T1000 (cell line): ENCODE data around the gene HBG2.
"Not testable (repeated sequence)": the region's sequence is repeated elsewhere in the genome, so short reads cannot be mapped to it uniquely, and the experiment has no call there.

Experiments
- DNase-seq: peaks from one replicate; lab custom pipeline; 2025; ENCODE audit warnings: mixed read lengths; lab: John Stamatoyannopoulos, UW

The HBG2 gene

DNA sequence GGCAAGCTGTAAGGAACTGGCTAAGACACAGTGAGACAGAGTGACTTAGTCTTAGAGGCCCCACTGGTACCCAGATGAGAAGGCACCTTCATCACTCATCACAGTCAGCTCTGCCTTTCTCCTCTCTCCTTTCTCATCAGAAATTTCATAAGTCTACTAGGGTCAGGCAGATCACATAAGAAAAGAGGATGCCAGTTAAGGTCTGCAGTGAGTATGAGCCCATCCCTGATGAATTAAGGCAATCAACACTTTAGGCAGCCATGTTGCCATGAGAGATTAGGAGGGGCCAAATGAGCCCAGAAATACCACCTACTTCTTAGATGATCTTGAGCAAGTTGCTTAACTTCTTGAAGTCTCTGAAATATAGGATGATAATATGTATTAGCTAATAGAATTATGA lies 27.0 kb upstream of the HBG2 start:
- DNase-seq: no peak

DNA sequence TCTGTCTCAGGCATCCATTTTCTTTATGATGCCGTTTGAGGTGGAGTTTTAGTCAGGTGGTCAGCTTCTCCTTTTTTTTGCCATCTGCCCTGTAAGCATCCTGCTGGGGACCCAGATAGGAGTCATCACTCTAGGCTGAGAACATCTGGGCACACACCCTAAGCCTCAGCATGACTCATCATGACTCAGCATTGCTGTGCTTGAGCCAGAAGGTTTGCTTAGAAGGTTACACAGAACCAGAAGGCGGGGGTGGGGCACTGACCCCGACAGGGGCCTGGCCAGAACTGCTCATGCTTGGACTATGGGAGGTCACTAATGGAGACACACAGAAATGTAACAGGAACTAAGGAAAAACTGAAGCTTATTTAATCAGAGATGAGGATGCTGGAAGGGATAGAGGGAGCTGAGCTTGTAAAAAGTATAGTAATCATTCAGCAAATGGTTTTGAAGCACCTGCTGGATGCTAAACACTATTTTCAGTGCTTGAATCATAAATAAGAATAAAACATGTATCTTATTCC lies 26.1 kb upstream of the HBG2 start:
- DNase-seq: peak; percentile 71

DNA sequence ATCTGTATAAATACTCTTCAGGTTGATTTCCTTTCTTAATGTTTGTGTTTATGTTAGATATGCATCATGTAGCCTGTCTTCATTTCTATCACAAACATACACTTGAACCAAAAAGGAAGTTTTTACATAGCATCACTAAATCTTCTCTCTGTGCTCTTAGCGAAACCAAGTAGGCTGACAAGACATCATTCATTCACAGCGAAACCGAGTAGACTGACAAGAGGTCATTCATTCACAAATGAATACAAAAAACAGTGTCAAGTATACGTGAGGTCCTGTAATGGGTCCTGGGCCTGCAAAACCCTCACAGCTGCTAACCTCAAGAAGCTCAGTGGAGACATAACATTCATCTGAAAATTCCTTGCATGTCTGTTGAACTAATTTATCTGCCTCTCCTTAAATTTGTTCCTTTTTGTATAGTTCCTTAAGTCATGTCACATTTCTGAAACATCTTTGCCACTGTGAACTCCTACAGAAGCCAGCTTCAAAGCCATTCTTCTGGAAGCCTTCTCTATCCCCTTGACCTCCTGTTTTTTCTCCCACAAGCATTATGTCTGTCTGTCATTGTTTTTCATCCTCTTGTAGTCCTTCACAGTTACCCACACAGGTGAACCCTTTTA lies 25.0 kb upstream of the HBG2 start:
- no peak for DNase-seq

DNA sequence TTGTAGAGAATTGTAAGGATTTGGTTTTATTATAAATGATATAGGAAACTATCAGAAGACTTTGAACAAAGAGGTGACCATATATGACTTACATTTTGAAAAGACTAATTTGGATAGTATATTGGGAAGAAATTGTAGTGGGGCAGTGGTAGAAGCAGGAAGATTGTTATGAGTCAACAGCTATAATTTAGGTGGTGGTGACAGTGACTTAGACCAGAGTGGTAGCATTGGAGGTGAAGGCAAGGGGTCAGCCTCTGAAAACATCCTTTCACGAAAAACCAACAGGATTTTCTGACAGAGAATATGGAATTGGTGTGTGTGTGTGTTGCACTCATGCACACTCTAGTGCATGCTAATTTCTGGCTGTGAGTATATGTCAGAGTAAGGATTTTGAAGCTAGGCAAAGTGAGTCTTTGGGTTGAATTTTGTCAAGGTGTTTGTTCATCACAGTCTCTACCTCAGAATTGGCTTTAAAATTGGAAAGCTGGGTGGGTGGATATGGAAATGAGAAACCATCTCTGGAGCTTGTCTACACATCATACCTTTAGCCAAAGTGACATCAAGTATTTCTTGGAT lies 23.3 kb upstream of the HBG2 start:
- no peak for DNase-seq

DNA sequence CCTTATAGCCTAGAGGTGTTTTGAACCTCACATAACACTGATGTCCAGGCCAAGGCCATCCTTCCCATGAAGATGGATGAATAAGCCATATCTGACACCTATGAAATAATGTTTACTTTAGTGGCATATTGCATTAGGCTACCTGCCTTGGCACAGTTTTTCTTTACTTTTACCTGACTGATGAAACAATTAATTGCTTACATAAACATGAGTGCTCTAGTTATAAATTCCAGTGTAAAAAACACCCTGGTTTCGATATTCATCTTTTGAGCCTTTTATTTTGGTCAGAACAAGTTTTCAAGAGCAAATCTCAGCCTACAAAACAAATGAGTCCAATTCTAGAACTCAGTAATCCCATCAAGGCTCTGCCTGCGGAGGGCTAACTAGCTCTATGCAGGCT lies 22.1 kb upstream of the HBG2 start:
- DNase-seq: no peak

DNA sequence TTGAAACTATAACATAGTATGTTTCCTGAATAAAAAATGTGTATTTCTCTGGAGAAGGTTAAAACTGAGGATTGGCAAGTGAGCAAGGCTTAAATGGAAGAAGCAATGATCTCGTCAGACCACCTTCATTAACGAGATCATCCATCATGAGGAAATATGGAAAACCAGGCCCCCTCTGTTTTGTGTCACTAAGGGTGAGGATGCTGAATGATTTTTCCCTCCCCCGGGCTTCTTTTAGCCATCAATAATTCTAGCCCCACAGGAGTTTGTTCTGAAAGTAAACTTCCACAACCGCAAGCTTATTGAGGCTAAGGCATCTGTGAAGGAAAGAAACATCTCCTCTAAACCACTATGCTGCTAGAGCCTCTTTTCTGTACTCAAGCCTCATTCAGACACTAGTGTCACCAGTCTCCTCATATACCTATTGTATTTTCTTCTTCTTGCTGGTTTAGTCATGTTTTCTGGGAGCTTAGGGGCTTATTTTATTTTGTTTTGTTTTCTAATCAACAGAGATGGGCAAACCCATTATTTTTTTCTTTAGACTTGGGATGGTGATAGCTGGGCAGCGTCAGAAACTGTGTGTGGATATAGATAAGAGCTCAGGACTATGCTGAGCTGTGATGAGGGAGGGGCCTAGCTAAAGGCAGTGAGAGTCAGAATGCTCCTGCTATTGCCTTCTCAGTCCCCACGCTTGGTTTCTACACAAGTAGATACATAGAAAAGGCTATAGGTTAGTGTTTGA lies 21.0 kb upstream of the HBG2 start:
- DNase-seq: no peak

DNA sequence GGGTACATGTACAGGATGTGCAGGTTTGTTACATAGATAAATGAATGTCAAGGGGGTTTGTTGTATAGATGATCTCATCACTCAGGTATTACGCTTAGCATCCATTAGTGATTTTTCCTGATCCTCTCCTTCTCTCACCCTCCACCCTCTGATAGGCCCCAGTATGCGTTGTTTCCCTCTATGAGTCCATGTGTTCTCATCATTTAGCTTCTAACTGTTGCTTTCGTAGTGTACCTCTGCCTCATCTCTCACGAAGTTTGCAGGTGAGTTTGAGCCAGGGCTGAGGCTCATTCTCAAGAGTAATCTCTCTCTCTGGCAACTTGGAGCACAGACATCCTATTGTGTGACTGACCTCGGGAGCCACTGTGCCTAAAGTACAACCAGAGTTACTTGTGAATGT lies 19.8 kb upstream of the HBG2 start:
- no peak for DNase-seq

DNA sequence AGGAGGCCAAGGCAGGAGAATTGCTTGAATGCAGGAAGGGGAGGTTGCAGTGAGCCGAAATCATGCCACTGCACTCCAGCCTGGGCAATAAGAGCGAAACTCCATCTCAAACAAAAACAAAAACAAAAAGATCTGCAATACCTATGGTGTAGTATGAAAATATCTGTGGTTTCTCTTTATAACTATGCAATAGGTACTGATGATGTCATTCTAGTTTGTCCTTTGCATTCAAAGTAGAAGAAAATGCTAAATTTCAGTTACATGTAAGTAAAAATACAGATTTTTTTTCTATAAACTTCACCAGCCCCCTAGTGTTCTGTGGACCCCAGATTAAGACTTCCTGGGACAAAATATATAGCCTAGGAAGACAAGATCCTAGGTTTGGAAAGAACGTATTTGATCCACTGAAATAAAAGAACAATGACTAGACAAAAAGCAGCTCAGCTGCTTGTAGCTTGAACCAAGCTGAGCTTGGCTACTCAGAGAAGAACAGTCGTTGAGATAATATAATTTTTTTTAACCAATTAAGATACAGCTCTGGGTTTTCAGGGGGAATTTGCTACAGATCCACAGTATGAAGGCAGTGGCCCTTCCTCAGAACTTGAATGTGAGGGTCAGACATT lies 17.9 kb upstream of the HBG2 start:
- no peak for DNase-seq

DNA sequence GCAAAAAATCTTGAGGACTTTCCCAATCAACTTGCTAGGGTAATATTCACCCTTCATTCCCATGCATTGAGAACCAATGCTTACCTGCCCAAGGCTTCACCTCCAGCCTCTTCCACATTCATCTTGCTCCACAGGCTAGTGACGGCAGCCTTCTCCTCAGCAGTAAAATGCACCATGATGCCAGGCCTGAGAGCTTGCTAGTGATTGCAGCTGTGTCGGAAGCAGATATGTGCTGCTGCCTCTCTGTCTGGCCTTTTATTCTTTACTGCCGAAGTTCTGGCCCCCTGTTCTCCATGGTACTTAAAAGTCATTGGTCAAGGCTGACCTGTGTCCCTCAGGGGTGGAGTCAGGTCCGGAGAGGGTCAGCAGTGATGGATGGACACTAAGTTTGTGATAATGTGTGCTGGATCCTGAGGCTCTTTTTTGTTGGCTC lies 15.2 kb upstream of the HBG2 start, which contains the start of gene HBE1:
Gene HBE1, minus strand, starts transcription at position 231 of the 433 bp plus-strand sequence. Its CDS starts 55 bp downstream, at position 176.
- DNase-seq: no peak

DNA sequence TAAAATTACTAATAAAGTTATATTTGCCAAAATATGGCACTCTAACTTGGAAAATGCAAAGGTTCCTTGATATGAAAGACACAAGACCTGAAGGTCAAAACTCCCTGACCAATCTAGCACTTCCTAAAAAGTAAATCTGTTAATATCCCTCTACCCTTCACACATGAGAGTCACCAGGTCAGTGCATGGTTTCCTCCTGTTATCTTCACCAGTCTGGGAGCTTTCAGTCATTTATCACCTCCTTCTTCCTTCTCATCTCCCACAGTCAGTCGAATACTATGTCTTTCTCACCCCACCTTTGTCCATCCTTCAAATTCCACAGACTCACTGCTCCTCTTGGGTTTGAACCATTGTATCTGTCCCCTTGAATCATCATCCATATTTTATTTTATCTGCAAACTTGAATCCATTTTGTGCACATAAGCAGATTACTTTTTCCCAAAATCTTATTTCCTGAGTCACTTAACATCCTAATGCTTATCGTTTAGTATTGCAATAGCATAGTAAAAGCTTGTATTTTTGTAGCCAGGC lies 12.5 kb upstream of the HBG2 start:
- DNase-seq: no peak

DNA sequence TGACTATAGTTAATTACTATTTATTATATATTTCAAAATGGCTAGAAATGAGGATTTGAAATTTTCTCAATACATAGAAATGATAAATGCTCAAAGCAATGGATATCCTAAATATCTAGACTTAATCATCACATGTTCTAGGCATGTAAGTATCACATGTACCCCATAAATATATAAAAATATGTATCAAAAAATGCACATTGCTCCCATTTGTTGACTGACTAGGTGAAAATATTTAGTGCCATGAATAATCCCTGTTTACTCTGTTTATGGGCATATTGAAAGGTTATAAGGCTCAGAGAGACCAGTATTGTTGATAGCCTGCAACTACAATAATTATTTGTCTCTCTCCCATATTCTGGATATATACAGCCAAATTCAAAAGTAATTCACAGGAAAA lies 12.0 kb upstream of the HBG2 start:
- no peak for DNase-seq

DNA sequence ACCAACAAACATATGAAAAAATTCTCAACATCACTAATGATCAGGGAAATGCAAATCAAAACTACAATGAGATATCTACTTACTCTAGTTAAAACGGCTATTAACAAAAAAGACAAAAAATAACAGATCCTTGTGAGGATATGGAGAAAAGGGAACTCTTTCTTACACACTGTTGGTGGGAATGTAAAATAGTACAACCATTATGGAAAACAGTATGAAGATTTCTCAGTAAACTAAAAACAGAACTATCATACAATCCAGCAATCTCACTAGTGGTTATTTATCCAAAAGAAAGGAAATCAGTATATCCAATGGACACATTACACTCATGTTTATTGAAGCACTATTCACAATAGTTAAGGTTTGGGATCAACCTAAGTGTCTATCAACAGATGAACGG lies 11.3 kb upstream of the HBG2 start:
- no peak for DNase-seq

DNA sequence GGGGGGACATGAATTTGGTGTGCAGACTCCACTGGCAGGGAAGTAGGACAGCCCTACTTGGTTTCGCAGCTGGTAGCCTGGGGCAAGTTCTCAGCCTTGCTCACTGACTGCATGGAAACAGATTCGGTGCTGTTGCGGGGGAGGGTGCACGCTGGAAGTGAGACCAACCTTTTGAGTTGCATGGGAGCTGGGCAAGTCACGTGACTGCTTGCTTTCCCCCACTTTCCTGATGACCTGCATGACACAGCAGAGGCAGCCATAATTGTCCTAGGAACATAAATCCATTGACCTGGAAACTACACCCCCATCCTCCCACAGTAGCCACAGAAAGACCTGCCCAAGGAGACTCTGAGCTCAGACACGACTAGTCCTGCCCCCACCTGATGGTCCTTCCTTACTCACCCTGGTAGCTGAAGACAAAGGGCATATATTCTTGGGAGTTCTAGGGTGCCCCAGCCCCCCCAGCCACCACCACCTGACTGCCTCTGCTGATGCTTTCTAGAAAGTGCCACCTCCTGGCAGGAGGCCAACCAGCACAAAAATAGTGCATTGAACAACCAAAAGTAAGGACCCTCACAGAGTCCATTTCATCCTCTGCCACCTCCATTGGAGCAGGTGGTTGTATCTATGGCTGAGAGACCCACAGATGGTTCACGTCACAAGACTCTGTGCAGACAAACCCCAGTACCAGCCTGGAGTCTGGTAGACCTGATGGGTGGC lies 4.1 kb upstream of the HBG2 start:
- DNase-seq: no peak

DNA sequence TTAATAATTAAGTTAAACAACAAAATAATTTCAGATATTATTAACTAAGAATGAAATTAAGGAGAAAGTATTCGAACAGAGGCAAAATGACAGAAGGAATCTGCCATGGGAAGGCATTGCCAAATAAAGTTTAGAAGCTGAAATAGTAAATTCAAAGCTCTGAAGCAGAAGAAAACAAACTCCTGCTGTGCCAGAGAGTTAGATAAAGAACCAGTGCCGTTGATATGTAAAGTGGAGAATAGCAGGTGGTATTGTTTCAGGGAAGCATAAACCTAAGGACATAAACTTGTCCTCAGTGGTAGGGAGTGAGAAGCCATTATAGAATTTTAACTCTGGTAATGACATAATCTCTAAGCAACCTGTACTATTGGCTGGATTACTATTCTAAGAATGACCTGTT lies 2.7 kb upstream of the HBG2 start:
- DNase-seq: no peak

DNA sequence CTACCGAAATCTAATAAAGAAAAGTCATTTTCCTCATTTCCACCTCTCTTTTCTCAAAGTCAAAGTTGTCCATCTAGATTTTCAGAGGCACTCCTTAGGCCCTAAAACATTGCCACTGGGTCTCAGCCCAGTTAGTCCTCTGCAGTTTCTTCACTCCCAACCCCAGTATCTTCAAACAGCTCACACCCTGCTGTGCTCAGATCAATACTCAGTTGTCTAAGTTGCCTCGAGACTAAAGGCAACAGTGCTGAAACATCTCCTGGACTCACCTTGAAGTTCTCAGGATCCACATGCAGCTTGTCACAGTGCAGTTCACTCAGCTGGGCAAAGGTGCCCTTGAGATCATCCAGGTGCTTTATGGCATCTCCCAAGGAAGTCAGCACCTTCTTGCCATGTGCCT lies 558 bp downstream of the HBG2 start:
- not testable (repeated sequence) for DNase-seq

DNA sequence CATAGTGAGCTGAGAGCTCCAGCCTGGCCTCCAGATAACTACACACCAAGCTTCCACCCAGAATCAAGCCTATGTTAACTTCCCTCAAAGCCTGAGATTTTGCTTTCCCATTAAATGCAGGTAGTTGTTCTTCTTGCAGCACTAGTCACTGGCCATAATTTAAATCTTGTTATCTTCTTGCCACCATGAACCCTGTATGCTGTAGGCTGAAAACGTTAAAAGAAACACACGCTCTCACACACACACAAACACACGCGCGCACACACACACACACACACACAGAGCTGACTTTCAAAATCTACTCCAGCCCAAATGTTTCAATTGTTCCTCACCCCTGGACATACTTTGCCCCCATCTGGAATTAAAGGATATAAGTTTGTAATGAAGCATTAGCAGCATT lies 1.1 kb downstream of the HBG2 start:
- not testable (repeated sequence) for DNase-seq

DNA sequence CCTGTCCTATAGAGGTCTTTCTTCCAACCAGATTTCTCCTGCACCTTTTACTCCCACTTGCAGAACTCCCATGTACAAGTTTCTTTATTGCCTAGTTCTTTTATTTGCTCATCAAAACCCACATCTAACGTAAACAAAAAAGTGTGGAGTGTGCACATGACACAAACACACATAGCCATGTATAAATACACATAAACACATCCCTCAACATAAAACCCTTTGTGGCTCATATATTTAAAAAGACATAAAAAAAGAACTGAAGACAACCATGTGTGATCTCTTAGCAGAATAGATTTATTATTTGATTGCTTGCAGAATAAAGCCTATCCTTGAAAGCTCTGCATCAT lies 1.7 kb downstream of the HBG2 start:
- no peak for DNase-seq

DNA sequence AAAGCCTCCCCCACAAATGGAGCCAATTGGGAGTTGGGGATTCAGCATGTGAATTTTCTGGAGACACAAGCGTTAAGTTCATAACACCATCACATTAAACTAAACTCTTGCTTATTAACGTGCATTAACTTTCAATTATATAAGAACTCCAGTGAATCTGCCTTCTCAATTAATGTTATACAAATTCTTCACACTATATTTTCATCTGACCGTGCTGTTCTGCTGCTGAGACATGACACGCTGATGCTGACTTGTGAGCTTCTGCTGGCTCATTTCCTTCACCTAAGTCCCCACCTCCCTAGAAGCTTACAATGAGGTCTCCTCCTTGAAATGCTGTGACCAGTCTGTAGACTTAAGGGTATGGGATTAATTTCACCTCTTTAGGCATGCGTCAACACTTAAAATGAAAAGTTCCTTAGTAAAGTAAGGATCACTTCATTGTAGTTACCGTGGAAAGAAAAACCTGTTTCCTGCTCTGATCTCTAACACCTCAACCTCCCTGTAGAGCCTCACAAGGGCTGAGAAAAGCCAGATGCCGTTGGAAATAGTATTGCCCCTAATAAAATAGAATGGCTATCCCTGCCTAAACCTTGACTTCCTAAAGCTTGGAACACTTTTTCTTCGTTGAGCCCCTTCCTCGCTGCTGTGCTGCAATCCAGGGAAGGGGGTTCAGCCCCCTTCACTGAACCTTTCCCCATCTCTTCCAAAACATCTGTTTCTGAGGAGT lies 2.2 kb downstream of the HBG2 start:
- no peak for DNase-seq

DNA sequence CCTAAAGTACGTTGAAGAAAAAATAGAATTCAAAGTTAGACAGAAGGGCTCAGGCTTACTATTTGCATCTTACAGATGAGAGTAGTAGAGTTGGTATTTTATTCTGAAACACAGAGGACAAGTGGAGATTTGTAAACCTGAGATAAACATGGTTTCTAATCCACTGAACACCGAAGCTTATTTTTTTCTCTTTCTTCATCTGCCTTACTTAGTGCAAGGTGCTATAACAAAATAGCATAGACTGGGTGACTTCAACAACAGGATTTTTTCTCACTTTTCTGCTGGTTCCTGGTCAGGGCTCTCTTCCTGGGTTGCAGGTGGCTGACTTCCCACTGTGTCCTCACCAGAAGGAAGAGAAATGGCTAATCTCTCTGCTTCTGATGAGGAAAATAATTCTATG lies 2.8 kb downstream of the HBG2 start:
- DNase-seq: no peak

DNA sequence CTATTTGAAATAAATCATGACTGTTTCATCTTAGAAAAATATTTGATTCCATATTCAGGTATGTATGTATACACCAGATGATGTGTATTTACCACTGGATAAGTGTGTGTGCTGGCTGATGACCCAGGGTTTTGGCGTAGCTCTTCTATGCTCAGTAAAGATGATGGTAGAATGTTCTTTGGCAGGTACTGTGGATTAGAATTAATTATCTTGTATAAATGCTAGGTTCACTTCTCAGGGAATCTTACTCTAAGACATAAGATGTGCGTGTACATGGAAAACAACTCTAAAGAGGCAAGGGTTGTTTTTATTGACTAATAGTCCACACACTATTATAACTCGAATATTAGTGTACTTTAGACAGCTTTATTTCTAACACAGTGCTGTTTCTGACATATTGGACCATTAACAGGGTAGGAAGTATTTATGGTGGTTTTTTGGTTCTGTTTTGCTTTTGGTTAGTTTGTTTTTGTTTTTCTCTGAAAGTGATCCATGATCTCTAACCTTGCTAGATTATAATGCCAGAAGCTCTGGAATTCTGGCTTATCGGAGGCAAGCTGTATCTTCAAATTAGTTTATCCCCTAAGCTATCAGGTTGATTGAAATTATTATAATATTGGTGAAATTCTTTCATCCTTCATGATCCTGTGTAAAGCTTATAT lies 3.9 kb downstream of the HBG2 start:
- DNase-seq: no peak
